ENCODE data around the gene RALGPS1.
A peak's percentile ranks its signal among the peaks of the same experiment; 100 is the strongest.

- TF ChIP-seq POLR2A (IDR thresholded peaks at IDR 0.05; ENCODE audit: extremely low read depth, insufficient read length) (no peak), CTCF (IDR thresholded peaks at IDR 0.05; ENCODE audit: low read depth, low read length) (no peak), MAX (IDR thresholded peaks at IDR 0.05; ENCODE audit: low read depth, low read length) (peak; percentile 80)
Measured at GRCh38 chr9:127122176-127123063, 207.8 kb downstream of the RALGPS1 start, which contains the start of gene ANGPTL2.
